Measurements from ENCODE around the gene MS4A7. TPM values are rescaled to one million over a fixed set of nuclear protein-coding genes. Genes with fewer than 3 reads are reported as not detected.

The MS4A7 gene
- polyA plus RNA-seq, 5 donors = 10.4 to 23.2 (median 13.9) TPM

DNA sequence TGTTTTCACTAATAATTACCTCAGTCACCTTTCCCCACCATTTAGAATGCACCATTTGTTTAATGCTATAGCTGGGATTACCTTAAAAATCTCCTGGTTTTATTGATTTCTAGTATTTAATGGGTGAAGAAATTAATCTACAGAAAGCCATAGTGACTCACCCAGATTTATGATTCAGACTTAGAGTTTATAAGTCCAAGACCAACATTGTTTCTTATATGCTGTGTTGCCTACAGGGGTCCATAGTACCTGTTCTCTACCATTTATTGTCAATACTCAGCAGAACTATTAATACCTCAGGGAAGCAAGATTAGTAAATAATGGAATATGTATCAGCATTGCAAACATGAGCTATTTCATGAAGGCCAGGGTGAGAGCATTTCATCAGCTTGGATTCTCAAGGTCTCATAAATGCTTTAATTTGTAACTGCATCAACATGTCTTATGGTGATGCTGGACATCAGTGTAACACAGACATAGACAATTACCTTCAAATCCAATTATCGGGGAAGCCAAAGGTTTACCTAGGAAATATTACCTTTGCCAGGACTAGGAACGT, 8.0 kb upstream of the MS4A7 start:
- DNase-seq = no peak

DNA sequence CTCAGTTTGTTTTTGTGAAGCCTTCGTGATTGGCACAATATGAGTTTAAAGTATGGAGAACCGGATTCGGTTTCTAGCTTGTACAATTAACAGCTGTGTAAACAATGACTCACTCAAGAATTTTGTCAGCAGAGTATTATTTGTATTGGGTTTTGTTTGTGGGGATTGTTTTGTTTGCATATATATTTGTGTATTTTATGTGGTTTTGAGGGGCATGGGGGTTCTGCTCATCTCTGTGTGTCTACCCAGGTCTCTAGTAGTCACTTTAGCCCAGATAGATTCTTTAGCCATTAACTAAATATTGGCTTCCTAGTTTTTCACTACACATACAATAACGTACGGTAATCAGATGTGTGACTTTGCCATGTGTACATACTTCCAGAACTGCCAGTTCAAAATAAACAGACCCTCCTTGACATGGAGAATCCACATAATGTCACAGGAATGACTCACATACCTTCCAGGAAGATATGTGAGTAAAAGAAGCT, 7.5 kb upstream of the MS4A7 start:
- DNase-seq = no peak

DNA sequence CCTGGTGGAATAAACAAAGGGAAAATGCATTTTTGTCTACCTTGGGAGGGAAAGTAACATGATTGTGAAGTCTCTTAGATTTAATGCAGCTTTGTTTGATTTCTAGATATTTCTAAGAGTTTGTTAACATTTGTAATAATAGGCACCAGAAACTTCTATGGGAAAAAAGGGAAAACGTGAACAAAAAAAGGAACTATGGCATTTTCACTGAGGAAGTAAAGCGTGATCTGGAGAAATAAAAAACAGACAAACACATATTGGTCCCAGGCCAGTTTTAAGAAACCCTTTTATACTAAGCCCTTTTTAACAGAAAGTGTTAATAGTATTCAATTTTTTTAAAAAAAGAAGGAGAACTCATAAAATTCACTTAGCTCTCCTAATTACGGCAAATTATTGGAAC, 6.9 kb upstream of the MS4A7 start:
- no peak for DNase-seq

DNA sequence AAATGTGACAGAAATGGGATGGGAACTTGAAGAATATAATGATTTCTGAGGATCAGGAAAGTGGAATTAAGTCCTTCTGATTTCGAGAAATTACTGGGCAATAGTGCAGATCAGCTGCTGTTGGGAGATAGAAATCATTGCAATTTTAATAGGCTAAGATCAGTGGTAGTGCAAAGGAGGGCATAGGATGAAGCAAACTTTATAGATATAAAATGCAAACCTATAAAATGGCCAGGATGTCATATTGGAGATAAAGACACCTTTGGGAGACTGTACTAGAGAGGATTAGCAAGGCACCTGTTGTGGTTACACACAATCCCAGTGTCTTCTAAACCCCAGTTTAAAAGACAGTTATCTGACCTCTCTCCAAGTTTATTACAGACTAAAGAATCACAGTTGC, 6.5 kb upstream of the MS4A7 start:
- no peak for DNase-seq

DNA sequence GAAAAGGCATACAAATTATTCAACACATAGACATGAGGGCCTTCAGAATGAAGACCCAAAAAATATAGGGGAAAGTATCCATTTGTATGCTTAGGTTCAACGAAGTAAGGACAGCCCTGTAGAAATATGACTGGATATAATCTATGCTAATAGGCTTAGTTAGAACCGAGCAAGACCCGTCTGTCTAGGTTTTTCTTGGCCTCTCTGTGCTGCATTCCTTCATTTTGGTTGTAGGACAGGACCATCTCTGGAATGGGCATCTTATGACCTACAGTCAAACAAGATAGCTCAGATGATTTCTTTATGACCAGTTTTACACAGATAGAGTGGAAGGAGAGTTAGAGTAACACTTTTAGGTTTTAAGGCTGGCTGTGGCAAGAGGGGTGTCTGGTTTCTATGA, 5.6 kb upstream of the MS4A7 start:
- no peak for DNase-seq

DNA sequence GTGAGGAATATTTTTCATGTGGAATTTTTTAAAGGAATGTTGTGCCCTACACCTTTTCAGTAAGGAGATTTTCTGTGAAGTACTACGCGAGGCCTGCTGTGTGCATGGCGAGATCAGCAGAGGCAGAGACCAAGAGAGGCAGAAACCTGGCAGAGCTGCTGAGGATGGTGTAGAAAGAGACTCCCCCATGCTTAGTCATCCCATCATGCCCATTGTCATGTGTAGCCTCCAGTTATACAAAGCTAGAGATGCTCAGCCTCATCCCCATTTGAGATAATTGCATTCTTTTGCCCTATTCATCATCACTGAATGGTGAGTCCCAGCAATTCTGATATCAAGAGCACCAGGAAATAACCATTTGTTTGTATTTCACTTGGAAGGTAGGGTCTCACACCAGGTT, 3.0 kb upstream of the MS4A7 start:
- DNase-seq = no peak

DNA sequence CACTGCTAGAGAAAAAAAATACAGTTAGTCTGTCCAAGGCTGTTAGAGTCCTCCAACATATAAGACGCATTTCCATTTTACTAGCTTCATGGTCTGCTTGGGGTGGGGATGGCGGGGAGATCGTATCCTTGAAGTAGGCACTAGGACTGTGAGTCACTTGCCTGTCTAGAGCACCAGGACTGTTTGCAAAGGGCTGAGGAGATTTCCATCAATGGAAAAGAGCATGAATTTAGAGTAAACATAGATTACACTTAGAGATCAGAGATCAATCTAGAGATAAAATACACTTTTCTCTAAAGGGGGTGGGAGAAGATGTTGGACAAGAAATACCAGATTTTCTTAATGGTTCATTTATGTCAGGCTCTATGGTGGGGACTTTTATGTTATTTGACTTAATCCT, 1.7 kb upstream of the MS4A7 start:
- no peak for DNase-seq

DNA sequence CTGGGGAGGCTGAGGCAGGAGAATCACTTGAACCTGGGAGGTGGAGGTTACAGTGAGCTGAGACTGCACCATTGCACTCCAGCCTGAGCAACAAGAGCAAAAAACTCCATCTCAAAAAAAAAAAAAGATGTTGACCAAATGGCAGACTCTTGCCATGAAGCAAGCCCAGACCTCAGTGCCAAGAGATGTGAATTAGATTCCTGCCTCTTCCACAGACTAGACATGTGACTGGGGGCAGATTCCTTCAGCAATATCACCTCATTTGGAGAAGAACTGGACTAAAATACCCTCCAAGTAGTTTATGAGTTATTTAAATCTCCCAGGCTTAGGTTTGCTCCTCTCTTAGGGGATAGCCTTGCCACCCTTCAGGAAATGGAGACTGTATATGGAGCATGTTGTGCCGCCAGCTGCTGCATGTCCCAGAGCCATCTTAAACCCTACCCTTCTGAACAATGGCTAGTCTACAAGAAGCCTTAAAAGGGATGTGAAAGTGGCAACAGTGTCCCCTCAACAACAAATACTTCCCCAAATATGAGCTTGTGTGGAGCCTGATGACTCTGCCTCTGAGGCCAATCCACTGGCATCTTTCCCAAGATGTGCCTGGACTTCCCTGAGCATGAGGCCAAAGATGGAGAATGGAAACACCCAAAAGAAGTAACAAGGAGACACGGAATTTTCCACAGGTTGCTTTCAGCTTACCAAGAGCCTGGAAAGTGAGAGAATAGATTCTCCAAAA, 763 bp upstream of the MS4A7 start:
- DNase-seq = peak in 1 of 2 donors; percentile 16

DNA sequence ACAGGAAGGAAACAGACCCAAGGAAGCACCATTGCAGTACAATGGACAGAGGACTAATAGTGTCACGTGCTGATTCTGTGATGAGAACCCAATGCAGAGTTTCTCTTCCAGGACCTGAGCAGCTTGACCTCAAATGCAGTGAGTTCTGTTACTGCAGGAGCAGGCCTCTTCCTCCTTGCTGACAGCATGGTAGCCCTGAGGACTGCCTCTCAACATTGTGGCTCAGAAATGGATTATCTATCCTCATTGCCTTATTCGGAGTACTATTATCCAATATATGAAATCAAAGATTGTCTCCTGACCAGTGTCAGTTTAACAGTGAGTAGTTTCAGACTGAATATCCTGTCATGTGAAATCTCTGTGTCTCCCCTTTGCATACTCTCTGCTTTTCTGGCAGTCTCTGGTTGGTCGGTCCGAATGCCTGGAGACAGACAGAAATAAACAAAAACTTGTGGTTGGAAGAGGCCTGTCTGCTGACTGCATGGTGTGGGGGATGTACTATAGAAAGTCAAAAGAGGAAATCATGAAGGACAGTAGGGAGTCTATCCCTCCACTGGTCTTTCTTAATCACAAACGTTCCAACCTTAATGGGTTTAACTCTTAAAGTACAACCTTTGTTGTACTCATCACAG, 11.1 kb downstream of the MS4A7 start:
- no peak for DNase-seq

DNA sequence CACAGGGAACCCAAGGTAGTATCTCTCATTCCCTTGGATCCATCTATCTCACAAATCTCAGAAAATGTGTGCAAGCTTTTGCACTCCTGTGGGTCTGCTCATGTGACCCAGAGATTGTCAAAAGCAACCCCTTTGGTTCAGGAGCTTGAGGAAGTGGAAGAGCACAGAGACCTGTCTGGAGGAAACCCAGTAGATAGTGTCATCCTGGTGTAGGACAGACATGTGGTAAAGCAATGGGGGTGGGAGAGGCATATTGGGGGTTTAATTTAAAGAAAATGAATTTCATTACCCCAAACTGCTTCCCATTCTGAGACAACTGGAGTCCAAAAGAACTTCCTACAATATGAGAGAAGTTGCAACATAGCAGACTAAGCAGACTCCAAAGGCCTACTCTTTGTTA, 12.1 kb downstream of the MS4A7 start:
- no peak for DNase-seq

DNA sequence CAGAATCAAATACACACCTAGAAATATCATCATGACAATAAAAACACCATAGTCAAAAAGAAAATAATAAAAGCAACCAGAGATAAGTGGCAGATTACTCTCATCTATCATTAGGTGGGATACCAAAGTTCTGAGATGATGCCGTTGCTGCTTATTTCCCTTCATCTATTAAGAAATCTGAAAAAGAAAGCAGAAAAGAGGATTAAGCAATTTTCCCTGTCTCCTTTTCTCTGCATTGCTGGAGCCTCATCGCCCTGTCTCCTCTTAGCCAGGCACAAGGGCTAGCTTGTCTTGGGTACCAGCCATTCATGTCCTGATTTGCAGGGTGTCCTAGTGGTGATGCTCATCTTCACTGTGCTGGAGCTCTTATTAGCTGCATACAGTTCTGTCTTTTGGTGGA, 14.0 kb downstream of the MS4A7 start:
- no peak for DNase-seq

DNA sequence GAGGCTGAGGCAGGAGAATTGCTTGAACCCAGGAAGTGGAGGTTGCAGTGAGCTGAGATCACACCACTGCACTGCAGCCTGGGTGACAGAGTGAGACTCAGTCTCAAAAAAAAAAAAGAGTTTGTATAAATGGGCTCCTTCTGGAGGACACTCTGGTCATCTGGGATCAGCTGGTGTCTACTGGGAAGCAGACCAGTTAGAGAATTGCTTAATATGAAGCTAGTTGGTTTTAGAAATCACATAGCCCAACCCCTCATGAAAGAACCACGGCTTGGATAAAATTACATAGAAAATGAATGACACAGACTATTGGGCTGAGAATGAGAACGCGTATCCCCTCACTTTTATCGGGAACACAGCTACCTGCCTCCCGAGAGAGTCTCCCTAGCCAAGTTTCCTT, 14.7 kb downstream of the MS4A7 start:
- DNase-seq = no peak

DNA sequence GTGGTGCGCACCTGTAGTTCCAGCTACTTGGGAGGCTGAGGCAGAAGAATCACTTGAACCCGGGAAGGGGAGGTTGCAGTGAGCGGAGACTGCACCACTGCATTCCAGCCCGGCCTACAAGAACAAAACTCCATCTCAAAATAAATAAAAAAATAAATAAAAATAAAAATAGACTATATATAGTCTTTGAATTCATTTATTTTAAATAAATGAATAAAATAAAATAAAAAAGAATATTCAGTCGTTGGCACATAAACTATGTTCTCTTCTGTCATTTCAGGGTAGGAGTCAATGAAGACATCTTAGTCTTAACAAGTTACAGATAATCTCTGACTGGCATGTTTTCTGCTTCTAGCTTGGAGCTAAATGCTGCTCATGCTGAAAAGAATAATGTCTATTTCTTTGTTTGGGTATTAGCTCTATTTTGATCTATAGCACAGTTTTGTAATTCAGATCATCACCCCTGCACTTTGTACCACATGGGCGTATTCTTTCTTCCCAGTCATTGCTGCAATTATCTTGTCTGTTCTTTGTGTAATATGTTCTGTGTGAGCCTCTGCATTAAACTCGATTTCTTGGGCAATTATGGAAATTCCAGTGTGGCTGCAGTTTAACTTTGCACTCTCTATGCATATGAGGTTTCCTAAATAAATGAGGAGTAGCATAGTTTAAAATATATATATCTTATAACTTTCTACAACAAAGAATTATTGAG, 16.5 kb downstream of the MS4A7 start:
- no peak for DNase-seq

DNA sequence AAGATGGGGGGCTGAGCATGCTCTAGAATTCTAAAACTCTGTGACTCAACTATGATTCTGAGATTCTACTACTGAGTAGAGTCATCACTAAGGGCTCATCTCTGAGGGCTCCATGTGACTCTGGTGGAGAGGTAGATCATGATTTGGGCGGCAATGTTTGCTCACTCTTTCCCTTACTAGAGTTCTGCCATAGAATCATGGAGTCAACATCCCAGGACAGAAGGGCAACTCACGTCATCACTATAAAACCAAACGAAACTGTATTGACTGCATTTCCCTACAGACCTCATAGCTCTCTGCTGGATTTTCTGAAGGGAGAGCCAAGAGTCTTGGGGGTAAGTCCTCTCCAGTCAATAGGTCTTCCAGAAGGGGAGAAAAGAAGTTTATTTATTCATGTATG, 18.1 kb downstream of the MS4A7 start, which contains the start of gene MS4A14:
Gene MS4A14, plus strand, starts transcription at position 78 of the 400 bp plus-strand sequence. Its CDS starts 120 bp downstream, at position 198.
- no peak for DNase-seq

DNA sequence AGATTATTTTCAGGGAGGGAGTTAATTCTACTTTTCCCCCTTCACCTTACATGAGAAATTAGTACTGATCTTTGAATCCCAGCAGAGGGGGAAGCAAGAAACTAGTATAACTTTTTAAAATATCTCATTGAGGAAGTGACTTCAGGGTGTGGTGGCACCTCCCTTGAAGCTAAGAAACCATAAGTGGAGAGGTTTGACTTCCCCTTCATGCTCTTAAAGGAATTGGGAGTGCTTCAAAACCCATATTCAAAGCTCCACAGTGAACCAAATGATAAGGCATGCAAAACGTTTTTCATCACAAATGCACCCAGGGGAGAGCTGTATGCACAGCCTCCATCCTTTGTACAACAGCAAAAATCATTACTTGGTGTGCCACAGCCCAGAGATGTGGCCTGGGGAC, 18.5 kb downstream of the MS4A7 start:
- DNase-seq = no peak

DNA sequence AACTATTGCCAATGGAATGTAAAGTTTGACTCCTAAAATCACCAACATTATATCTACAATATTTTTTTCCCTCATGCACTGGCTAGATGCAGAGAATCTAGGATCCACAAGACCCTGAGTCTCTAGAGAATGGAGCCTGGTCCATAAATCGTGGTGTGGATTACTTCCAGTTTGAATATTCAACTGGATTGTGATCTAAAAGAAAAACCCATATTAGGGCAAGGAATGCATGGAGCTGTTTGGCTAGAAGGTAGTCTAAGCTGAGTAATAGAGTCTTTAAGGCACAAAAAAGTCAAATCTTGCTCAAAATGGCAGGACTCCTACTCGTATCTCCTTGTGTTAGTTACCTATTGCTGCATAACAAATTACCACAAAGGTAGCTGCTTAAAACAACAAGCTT, 41.7 kb downstream of the MS4A7 start:
- DNase-seq = no peak

DNA sequence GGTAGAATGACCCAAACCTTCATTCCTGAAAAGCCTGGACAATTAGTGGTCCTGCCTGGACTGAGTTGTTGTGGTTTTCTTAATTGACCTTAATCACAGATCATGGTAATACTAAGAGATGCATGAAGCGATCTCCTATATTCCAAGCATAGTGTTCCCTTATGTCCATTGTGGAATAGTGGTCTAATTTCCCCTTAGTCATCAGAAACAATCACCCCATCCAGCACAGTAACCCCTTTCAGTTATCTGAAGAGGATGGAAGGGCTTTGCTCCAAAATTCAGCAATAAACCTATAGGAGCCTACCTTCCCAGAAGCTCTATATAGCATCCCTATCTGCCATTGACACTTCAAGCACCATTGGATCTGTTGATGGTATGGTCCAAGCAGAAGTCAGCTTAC, 44.3 kb downstream of the MS4A7 start:
- no peak for DNase-seq

DNA sequence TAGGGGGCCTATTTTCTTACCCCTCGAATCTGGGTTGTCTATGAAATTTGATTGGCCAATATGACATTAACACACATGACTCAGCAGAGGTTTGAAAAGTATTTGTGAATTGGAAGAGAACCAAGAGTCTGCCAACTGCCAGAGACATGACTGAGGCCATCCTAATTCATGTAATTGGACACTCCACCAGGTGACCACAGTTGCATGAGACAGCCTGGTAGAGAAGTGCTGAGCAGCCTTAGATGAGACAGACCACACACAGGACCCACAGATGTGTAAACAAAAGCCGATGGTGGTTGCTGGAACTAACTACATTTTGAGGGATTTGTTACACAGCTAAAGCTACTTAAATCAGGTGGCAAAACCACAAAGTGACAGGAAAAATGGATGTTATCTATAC, 50.2 kb downstream of the MS4A7 start:
- DNase-seq = no peak

DNA sequence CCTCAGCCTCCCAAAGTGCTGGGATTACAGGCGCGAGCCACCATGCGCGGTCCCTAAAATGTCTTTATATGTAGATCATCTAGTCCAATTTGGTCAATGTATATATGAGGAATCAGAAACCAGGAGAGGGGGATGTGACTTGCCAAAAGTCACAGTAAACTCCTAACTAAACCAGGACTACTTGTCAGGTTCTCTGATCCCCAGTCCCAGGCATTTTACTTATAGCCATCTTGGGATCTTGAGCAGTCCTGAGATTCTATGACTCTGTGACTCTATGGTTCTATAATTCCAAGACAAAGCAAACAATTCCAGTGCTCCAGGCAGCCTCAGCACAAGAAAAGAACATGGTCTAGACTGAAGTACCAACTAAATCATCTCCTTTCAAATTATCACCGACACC, 50.9 kb downstream of the MS4A7 start, which contains the start of gene MS4A5:
Gene MS4A5, plus strand, starts transcription at position 301 of the 400 bp plus-strand sequence. CDS start 103 bp downstream, outside the sequence.
- DNase-seq = no peak

DNA sequence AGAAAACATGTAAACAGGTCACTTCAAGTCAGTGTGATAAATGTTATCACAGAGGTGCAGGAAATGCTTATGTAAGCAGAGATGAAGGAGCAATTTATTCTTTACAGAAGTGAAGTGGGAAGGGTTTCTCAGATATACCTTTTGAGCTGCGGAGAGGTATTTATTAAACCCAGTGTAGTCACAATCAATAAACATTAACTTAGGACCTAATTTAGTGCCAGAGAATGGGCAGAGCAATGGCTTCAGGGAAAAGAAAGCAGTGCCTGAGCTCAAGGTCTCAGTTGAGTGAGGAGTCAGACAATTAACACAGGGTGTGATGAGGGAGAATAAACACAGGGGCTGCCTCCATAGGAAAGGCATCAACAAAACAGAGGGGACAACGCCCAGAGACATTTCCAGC, 52.9 kb downstream of the MS4A7 start:
- DNase-seq = no peak

DNA sequence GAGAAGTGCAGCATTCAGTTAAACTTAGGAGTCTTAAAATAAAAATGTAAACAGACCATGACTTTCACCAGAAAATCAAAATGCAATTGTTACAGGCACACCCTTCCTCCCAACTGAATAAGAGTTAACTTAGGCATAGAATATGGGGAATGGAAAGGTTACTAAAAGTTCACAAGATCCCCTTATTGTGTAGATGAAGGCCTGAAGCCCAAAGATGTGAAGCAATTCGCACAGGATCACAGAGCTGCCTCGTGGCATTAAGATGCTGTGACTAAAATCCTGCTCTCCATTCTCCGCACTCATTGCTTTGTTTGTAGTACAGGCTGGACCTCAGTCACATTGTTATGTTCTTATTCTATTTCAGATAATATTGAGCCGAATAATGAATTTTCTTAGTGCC, 55.1 kb downstream of the MS4A7 start:
- no peak for DNase-seq

All from right lung (tissue), 5 donors.